Measurements from ENCODE around the gene KRABD2.
"Not testable (repeated sequence)": the region's sequence is repeated elsewhere in the genome, so short reads cannot be mapped to it uniquely, and the experiment has no call there.

KRABD2 gene

GRCh38 chr17:8377422-8377821 is 918 bp upstream of the KRABD2 start:
- BruUV-seq (replicated peaks): no TSS peak
- Histone ChIP-seq H3K4me2 (ENCODE audit: low read length) (peak overlapping the region; percentile 95), H3K27ac (ENCODE audit: low read depth, low read length, poor library complexity, severe bottlenecking) (peak overlapping the region; percentile 76), H3K4me3 (ENCODE audit: low read depth, low read length, poor library complexity, severe bottlenecking) (no peak overlapping the region), H3K9me3 (ENCODE audit: low read length) (no peaks in the 10 kb centered on the region), H3K36me3 (ENCODE audit: insufficient read depth, low read length) (peaks cover 75% of the 10 kb centered on the region), H4K20me1 (ENCODE audit: insufficient read depth, low read length) (peaks cover 27% of the 10 kb centered on the region), H3K4me1 (ENCODE audit: insufficient read depth, low read length, poor library complexity, severe bottlenecking) (peaks cover 59% of the 10 kb centered on the region), H3K79me2 (ENCODE audit: insufficient read depth, low read depth, low read length) (peaks cover 43% of the 10 kb centered on the region), H2AFZ (ENCODE audit: low read length) (no peak overlapping the region), H3K9me2 (ENCODE audit: insufficient read depth, low read length) (no peaks in the 10 kb centered on the region)
- intact Hi-C loops (cut with micrococcal nuclease; ENCODE audit: unreplicated experiment): loop anchor here (5.0 kb wide), 1 partner anchor 690 kb away; the partner anchor contains the start of genes TP53 and WRAP53
- CTCF ChIA-PET (ENCODE audit: unreplicated experiment): interaction anchor here (0.8 to 1.1 kb wide), 2 partner anchors 17 to 76 kb away, joined by 3 read pairs; no protein-coding TSS in a partner anchor
- POLR2A ChIA-PET: interaction anchor here (0.8 to 1.3 kb wide), 2 partner anchors 18 to 33 kb away, joined by 3 read pairs; no protein-coding TSS in a partner anchor
- DNase-seq (ENCODE audit: low spot score): no peak
- no peak for TF ChIP-seq EZH2phosphoT487 (IDR thresholded peaks at IDR 0.05; ENCODE audit: borderline replicate concordance, low read depth, low read length)
- TF ChIP-seq CTCF (conservative IDR thresholded peaks at IDR 0.05; ENCODE audit: low read length): no peak

- POLR2A ChIA-PET: no interaction called here
Observed at GRCh38 chr17:8375738-8376259, 705 bp downstream of the KRABD2 start.

GRCh38 chr17:8373856-8374255 is 2.6 kb downstream of the KRABD2 start:
- BruUV-seq (replicated peaks); H3K79me2 ChIP-seq (ENCODE audit: insufficient read depth, low read depth, low read length); H4K20me1 ChIP-seq (ENCODE audit: insufficient read depth, low read length); H3K4me2 ChIP-seq (ENCODE audit: low read length); intact Hi-C loops (cut with micrococcal nuclease; ENCODE audit: unreplicated experiment); H3K9me2 ChIP-seq (ENCODE audit: insufficient read depth, low read length); H3K4me3 ChIP-seq (ENCODE audit: low read depth, low read length, poor library complexity, severe bottlenecking); H3K27ac ChIP-seq (ENCODE audit: low read depth, low read length, poor library complexity, severe bottlenecking); DNase-seq (ENCODE audit: low spot score); POLR2A ChIA-PET; CTCF ChIA-PET (ENCODE audit: unreplicated experiment); H3K9me3 ChIP-seq (ENCODE audit: low read length); H2AFZ ChIP-seq (ENCODE audit: low read length): not testable (repeated sequence)
- Histone ChIP-seq H3K4me1 (ENCODE audit: insufficient read depth, low read length, poor library complexity, severe bottlenecking) (peaks cover 31% of the 10 kb centered on the region), H3K36me3 (ENCODE audit: insufficient read depth, low read length) (peaks cover 45% of the 10 kb centered on the region)

More at GRCh38 chr17:8375738-8376259, 705 bp downstream of the KRABD2 start:
- Histone ChIP-seq H2AFZ (ENCODE audit: low read length) (peak overlapping the region; percentile 59; the same call in 1 of the 2 replicates), H3K79me2 (ENCODE audit: insufficient read depth, low read depth, low read length) (peaks cover 27% of the 10 kb centered on the region), H3K4me2 (ENCODE audit: low read length) (peak overlapping the region; percentile 95), H3K27ac (ENCODE audit: low read depth, low read length, poor library complexity, severe bottlenecking) (peak overlapping the region; percentile 76), H3K36me3 (ENCODE audit: insufficient read depth, low read length) (peaks cover 58% of the 10 kb centered on the region), H4K20me1 (ENCODE audit: insufficient read depth, low read length) (peaks cover 14% of the 10 kb centered on the region; the same call in 1 of the 2 replicates), H3K9me3 (ENCODE audit: low read length) (no peaks in the 10 kb centered on the region), H3K9me2 (ENCODE audit: insufficient read depth, low read length) (no peaks in the 10 kb centered on the region), H3K4me3 (ENCODE audit: low read depth, low read length, poor library complexity, severe bottlenecking) (peak overlapping the region; percentile 72), H3K4me1 (ENCODE audit: insufficient read depth, low read length, poor library complexity, severe bottlenecking) (peaks cover 51% of the 10 kb centered on the region)
- DNase-seq (ENCODE audit: low spot score): no peak
- no TSS peak for BruUV-seq (replicated peaks)
- intact Hi-C loops (cut with micrococcal nuclease; ENCODE audit: unreplicated experiment): loop anchor here (5.0 kb wide), 1 partner anchor 688 kb away; the partner anchor contains the start of genes TP53 and WRAP53
- CTCF ChIA-PET (ENCODE audit: unreplicated experiment): interaction anchor here (0.7 kb wide), 1 partner anchor 255 kb away, joined by 3 read pairs; the partner anchor contains the start of gene MYH10
- TF ChIP-seq CTCF (conservative IDR thresholded peaks at IDR 0.05; ENCODE audit: low read length): no peak
- TF ChIP-seq EZH2phosphoT487 (IDR thresholded peaks at IDR 0.05; ENCODE audit: borderline replicate concordance, low read depth, low read length): no peak

Data from OCI-LY7 (cell line).